HepG2 (cell line): Measurements from ENCODE around the gene SFMBT1. TPM values are rescaled to one million over a fixed set of nuclear protein-coding genes. Genes with fewer than 3 reads are reported as not detected.

ENCODE experiments used
- ATAC-seq: fragments of 200-7000 bp; cut with Tn5 transposase; 3 replicates; pipeline ENCODE4 v1.9.1; 2020; ENCODE audit warnings: mild to moderate bottlenecking, moderate library complexity
- BruUV-seq: library from RNA; stranded (reverse); fragments of 400-500 nt; replicated peaks from 2 replicates; lab custom pipeline; 2021; lab: Mats Ljungman, UMichigan
- CTCF ChIA-PET: fragments of 300-600 bp; formaldehyde crosslinking; extraction: SDS; loops from one replicate; lab custom pipeline; 2021; ENCODE audit warnings: low total read pairs, inconsistent platforms, low intra/inter-chr PET ratio; lab: Yijun Ruan, JAX
- POLR2A ChIA-PET: fragments of 350-600 bp; sonication (Branson Sonifier 250); formaldehyde crosslinking; loops from one replicate; lab custom pipeline; 2020; ENCODE audit warnings: antibody characterized with exemption, inconsistent platforms; lab: Yijun Ruan, JAX
- DNase-seq: peaks from one replicate; pipeline ENCODE4 v3.0.0-alpha.2; 2015; ENCODE audit warnings: low spot score
- FAIRE-seq: peaks from 3 replicates; lab custom pipeline; 2011; peaks lifted over from hg19 to GRCh38; lab: Jason Lieb, UNC
- H2AFZ ChIP-seq: one replicate; pipeline ENCODE4 v1.6.1; 2011; ENCODE audit warnings: low read length, inconsistent platforms
- H3K27ac ChIP-seq: fragments of 300-600 bp; 3 replicates; pipeline ENCODE4 v1.8.0; 2011; ENCODE audit warnings: mixed run types, mild to moderate bottlenecking, mixed read lengths, low read length, inconsistent platforms; ENCODE audit not compliant: insufficient read depth; ENCODE audit errors: extremely low read length
- H3K27me3 ChIP-seq, 2 experiments: fragments of 200-600 bp in 1 of 2; 2 replicates in 1 of 2; 3 replicates in 1 of 2; pipeline versions ENCODE4 v1.6.0 to v1.8.0; 2011; ENCODE audit warnings: low read length in 2 of 2, mild to moderate bottlenecking in 2 of 2, moderate library complexity in 2 of 2, inconsistent platforms in 1 of 2; ENCODE audit not compliant: insufficient read depth in 2 of 2, control insufficient read depth in 1 of 2
- H3K36me3 ChIP-seq, 2 experiments: fragments of 200-600 bp in 1 of 2; replicated peaks in 1 of 2; 2 replicates in 1 of 2; 3 replicates in 1 of 2; pipeline versions ENCODE4 v1.5.1 to v1.8.0; 2011; ENCODE audit warnings: low read length in 2 of 2, inconsistent platforms in 1 of 2; ENCODE audit not compliant: insufficient read depth in 2 of 2, control insufficient read depth in 1 of 2
- H3K4me1 ChIP-seq: 2 replicates; pipeline ENCODE4 v1.5.1; 2012; ENCODE audit warnings: low read length, inconsistent platforms; ENCODE audit not compliant: insufficient read depth
- H3K4me2 ChIP-seq: 2 replicates; pipeline ENCODE4 v1.6.0; 2011; ENCODE audit warnings: low read depth, low read length, inconsistent platforms
- H3K4me3 ChIP-seq, 3 experiments: fragments of 200-600 bp in 1 of 3; sonication (generic), shearing (Covaris generic) in 1 of 3; replicated peaks in 1 of 3; 2 replicates each; pipeline ENCODE4 v1.5.1; 2011 to 2016; ENCODE audit warnings: low read length in 3 of 3, inconsistent platforms in 2 of 3, low read depth in 2 of 3, mild to moderate bottlenecking in 2 of 3, control low read depth in 1 of 3, mixed read lengths in 1 of 3; ENCODE audit not compliant: insufficient read depth in 1 of 3
- H3K79me2 ChIP-seq: one replicate; pipeline ENCODE4 v1.6.1; 2011; ENCODE audit warnings: low read length, inconsistent platforms; ENCODE audit not compliant: insufficient read depth
- H3K9ac ChIP-seq: 2 replicates; pipeline ENCODE4 v1.6.0; 2011; ENCODE audit warnings: mild to moderate bottlenecking, low read depth, low read length, inconsistent platforms; ENCODE audit not compliant: insufficient read depth
- H3K9me3 ChIP-seq: 2 replicates; pipeline ENCODE4 v1.5.1; 2012; ENCODE audit warnings: mild to moderate bottlenecking, low read length
- H4K20me1 ChIP-seq: 2 replicates; pipeline ENCODE4 v1.6.0; 2011; ENCODE audit warnings: inconsistent platforms, mild to moderate bottlenecking, low read length, moderate library complexity; ENCODE audit not compliant: insufficient read depth
- GLI4 ChIP-seq: sonication (generic); formaldehyde crosslinking; IDR thresholded peaks from 2 replicates; pipeline ENCODE4 v1.5.1; 2020; ENCODE audit warnings: missing genetic modification reagents, mild to moderate bottlenecking, moderate library complexity, borderline replicate concordance
- GMEB2 ChIP-seq: IDR thresholded peaks from 2 replicates; pipeline ENCODE4 v1.6.1; 2016; ENCODE audit warnings: missing biosample characterization, missing genetic modification reagents, low read depth
- MATR3 ChIP-seq: sonication (generic); formaldehyde crosslinking; IDR thresholded peaks from 2 replicates; pipeline ENCODE4 v1.4.0; 2020; ENCODE audit warnings: missing genetic modification reagents
- MAZ ChIP-seq, 2 experiments: sonication (generic) in 1 of 2; formaldehyde crosslinking in 1 of 2; IDR thresholded peaks; 2 replicates each; pipeline versions ENCODE4 v1.5.0 to v1.6.1; 2012 to 2020; ENCODE audit warnings: low read depth in 2 of 2, mild to moderate bottlenecking in 2 of 2, borderline replicate concordance in 1 of 2, improper control_type of control experiment in 1 of 2, low read length in 1 of 2, missing genetic modification reagents in 1 of 2, moderate library complexity in 1 of 2
- TBX3 ChIP-seq: fragments of 450-650 bp; IDR thresholded peaks from 2 replicates; pipeline ENCODE4 v1.6.1; 2017; ENCODE audit warnings: antibody characterized with exemption, mild to moderate bottlenecking, inconsistent platforms, borderline replicate concordance
- TEAD3 ChIP-seq: optimal IDR thresholded peaks from 2 replicates; pipeline ENCODE3; 2016; ENCODE audit warnings: borderline replicate concordance
- ZNF646 ChIP-seq: sonication (generic); formaldehyde crosslinking; IDR thresholded peaks from 2 replicates; pipeline ENCODE4 v1.9.0; 2021; ENCODE audit warnings: mild to moderate bottlenecking, missing genetic modification reagents
- ZNF687 ChIP-seq: sonication (generic); formaldehyde crosslinking; IDR thresholded peaks from 2 replicates; pipeline ENCODE4 v1.5.1; 2020; ENCODE audit warnings: mild to moderate bottlenecking, missing genetic modification reagents, moderate library complexity
- ZSCAN31 ChIP-seq: sonication (generic); formaldehyde crosslinking; IDR thresholded peaks from 2 replicates; pipeline ENCODE4 v1.5.0; 2020; ENCODE audit warnings: low read depth, mild to moderate bottlenecking, missing genetic modification reagents
- WGBS: methylation state at CpG from one replicate; pipeline ENCODE4 v1.1.6; 2017; ENCODE audit warnings: low lambda C conversion rate; 5-methylcytosine and 5-hydroxymethylcytosine counted together
- in situ Hi-C: cut with HindIII; loops from 2 replicates; pipeline ENCODE4 v1.10.0; 2017; ENCODE audit warnings: low pct_unique_long_range_greater_than_20kb; ENCODE audit not compliant: extremely low pct_ligation_motif_present
- intact Hi-C: fragments of 100-400 bp; cut with micrococcal nuclease; formaldehyde crosslinking; loops from one replicate; pipeline ENCODE4 v1.10.0; 2022; ENCODE audit not compliant: unreplicated experiment
- polyA plus RNA-seq, 8 experiments: library from polyadenylated mRNA; depleted of rRNA in 3 of 8; stranded (reverse) in 7 of 8; unstranded in 1 of 8; fragments of >200 nt; fragmentation: Illumina TruSeq in 4 of 8; extraction: Trizol in 4 of 8; gene quantifications; 2 replicates each; pipeline versions ENCODE4 v1.2.1 to v1.2.3, GENCODE V29; 2011 to 2016; ENCODE audit warnings: low read depth in 4 of 8, missing spikeins in 1 of 8, mixed read lengths in 1 of 8; ENCODE audit not compliant: insufficient read depth in 1 of 8
- total RNA-seq, 5 experiments: library from RNA; depleted of rRNA; stranded (reverse); fragments of >200 nt; fragmentation: Illumina TruSeq; extraction: Trizol; gene quantifications; 2 replicates each; pipeline ENCODE4 v1.2.3, GENCODE V29; 2016; ENCODE audit warnings: low read depth in 1 of 5

The SFMBT1 gene
- total and polyA plus RNA-seq, 2 of the 13 experiments (the other 11 are each of a cell fraction or from before 2014, with no cell fraction given), result 3.8 to 12.8 TPM

- Histone ChIP-seq H3K27ac (peak overlapping the region; percentile 71), H3K9me3 (no peaks in the 10 kb centered on the region), H3K79me2 (no peaks in the 10 kb centered on the region), H3K27me3 (no peaks in the 10 kb centered on the region; a peak in 1 of 5 replicates), H3K4me1 (peaks cover 27% of the 10 kb centered on the region), H2AFZ (peak overlapping the region; percentile 17), H3K4me3 (peak overlapping the region; percentile 67 to 83 (median 70); a peak in 5 of 6 replicates), H3K4me2 (peak overlapping the region; percentile 100), H3K36me3 (no peaks in the 10 kb centered on the region), H4K20me1 (no peaks in the 10 kb centered on the region), H3K9ac (peak overlapping the region; percentile 70)
- ChIA-PET POLR2A (interaction anchor here (0.5 to 1.9 kb wide), 3 partner anchors 10 to 46 kb away, joined by 3 to 4 read pairs (median 3); no protein-coding TSS in a partner anchor), CTCF (interaction anchor here (2.1 kb wide), 2 partner anchors 139 to 222 kb away, joined by 10 to 14 read pairs; no protein-coding TSS in a partner anchor)
- intact Hi-C loops, result loop anchor here (10.0 kb wide), 1 partner anchor 329 kb away; no protein-coding TSS in a partner anchor
- TSS peak; percentile 96 for BruUV-seq
- in situ Hi-C loops, result no loop called here
- FAIRE-seq (no peak), DNase-seq (no peak), ATAC-seq (peak; percentile 1; the same call in 1 of the 3 replicates)
- WGBS, result 59% methylated on average over 6 of the region's 17 CpGs
- no peak for TF ChIP-seq MATR3
- peak; percentile 3; the same call in 1 of the 2 replicates for TF ChIP-seq ZSCAN31 (CRISPR knock-in tag)
- no peak for TF ChIP-seq TBX3
- no peak for TF ChIP-seq ZNF646 (CRISPR knock-in tag)
- no peak for TF ChIP-seq GMEB2 (CRISPR knock-in tag)
- no peak for TF ChIP-seq MAZ (IDR thresholded peaks at IDR 0.05; ENCODE audit: borderline replicate concordance, low read depth, low read length)
- 0 out of 2 replicates have a peak, but pooled peaks have one; percentile 42 for TF ChIP-seq MAZ (CRISPR knock-in tag; IDR thresholded peaks at IDR 0.05; ENCODE audit: low read depth)
- peak; percentile 81 for TF ChIP-seq ZNF687 (CRISPR knock-in tag)
- TF ChIP-seq TEAD3, result no peak
- TF ChIP-seq GLI4 (CRISPR knock-in tag), result no peak
Observed at GRCh38 chr3:53073553-53074365, 27.9 kb upstream of the SFMBT1 start.
